ENCODE measurements around the gene FMO5.
"Not testable (repeated sequence)": the region's sequence is repeated elsewhere in the genome, so short reads cannot be mapped to it uniquely, and the experiment has no call there.

The FMO5 gene

GRCh38 chr1:147201786-147202185 lies 23.4 kb downstream of the FMO5 start:
- Histone ChIP-seq H3K9me3 (no peaks in the 10 kb centered on the region), H3K27ac (no peak overlapping the region), H3K36me3 (no peaks in the 10 kb centered on the region), H3K4me3 (ENCODE audit: low read depth in 1 of 2, low read length in 1 of 2) (no peak overlapping the region), H3K4me1 (ENCODE audit: control insufficient read depth in 1 of 2, insufficient read depth in 1 of 2, low read depth in 1 of 2, low read length in 1 of 2) (peaks cover 0 to 11% of the 10 kb centered on the region in 2 experiments), H3K27me3 (no peaks in the 10 kb centered on the region)
- TF ChIP-seq, protein P1, sequence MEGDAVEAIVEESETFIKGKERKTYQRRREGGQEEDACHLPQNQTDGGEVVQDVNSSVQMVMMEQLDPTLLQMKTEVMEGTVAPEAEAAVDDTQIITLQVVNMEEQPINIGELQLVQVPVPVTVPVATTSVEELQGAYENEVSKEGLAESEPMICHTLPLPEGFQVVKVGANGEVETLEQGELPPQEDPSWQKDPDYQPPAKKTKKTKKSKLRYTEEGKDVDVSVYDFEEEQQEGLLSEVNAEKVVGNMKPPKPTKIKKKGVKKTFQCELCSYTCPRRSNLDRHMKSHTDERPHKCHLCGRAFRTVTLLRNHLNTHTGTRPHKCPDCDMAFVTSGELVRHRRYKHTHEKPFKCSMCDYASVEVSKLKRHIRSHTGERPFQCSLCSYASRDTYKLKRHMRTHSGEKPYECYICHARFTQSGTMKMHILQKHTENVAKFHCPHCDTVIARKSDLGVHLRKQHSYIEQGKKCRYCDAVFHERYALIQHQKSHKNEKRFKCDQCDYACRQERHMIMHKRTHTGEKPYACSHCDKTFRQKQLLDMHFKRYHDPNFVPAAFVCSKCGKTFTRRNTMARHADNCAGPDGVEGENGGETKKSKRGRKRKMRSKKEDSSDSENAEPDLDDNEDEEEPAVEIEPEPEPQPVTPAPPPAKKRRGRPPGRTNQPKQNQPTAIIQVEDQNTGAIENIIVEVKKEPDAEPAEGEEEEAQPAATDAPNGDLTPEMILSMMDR (IDR thresholded peaks at IDR 0.05), result no peak

GRCh38 chr1:147201276-147201675 lies 23.9 kb downstream of the FMO5 start:
- Histone ChIP-seq H3K36me3 (no peaks in the 10 kb centered on the region), H3K4me3 (ENCODE audit: low read depth in 1 of 2, low read length in 1 of 2) (no peak overlapping the region), H3K27ac (no peak overlapping the region), H3K9me3 (no peaks in the 10 kb centered on the region), H3K27me3 (no peaks in the 10 kb centered on the region), H3K4me1 (ENCODE audit: control insufficient read depth in 1 of 2, insufficient read depth in 1 of 2, low read depth in 1 of 2, low read length in 1 of 2) (peaks cover 0 to 11% of the 10 kb centered on the region in 2 experiments)
- TF ChIP-seq, protein P1 (IDR thresholded peaks at IDR 0.05), result no peak

DNA sequence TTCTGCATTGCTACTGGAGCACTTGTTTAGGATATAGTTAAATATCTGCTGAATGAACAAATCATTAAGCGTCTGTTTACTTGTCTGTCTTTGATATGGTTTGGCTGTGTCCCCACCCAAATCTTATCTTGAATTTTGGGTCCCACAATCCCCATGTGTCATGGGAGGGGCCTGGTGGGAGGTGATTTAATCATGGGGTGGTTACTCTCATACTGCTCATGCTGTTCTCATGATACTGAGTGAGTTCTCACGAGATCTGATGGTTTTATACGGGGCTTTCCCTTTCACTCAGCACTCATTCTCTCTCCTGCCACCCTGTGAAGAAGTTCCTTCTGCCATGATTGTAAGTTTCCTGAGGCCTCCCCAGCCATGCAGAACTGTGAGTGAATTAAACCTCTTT lies 27.8 kb downstream of the FMO5 start:
- H3K36me3 ChIP-seq; H3K27ac ChIP-seq; H3K9me3 ChIP-seq; H3K4me3 ChIP-seq (ENCODE audit: low read depth in 1 of 2, low read length in 1 of 2); H3K27me3 ChIP-seq; H3K4me1 ChIP-seq (ENCODE audit: control insufficient read depth in 1 of 2, insufficient read depth in 1 of 2, low read depth in 1 of 2, low read length in 1 of 2): not testable (repeated sequence)

DNA sequence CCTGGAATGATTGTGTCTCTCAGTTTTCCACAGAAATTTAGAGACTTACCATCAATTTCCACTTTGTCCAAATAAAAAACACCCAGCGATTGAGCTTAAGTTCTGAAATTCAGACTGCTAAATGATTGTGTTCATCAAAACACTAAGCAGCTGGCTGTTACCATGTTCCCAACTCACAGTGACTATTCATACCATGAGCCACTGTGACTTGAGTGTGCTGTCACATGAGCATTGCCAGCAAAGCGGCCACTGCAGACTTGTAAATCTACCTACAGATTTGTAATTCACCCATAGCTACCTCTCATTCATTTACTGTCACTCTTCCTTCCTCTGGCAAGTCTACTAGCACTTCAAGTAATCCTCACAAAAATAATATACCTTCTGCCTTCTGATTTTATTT lies 35.6 kb downstream of the FMO5 start:
- H3K36me3 ChIP-seq, result no peaks in the 10 kb centered on the region
- H3K27ac ChIP-seq, result no peak overlapping the region
- H3K4me1 ChIP-seq (ENCODE audit: control insufficient read depth in 1 of 2, insufficient read depth in 1 of 2, low read depth in 1 of 2, low read length in 1 of 2), result no peaks in the 10 kb centered on the region
- H3K4me3 ChIP-seq (ENCODE audit: low read depth in 1 of 2, low read length in 1 of 2), result no peak overlapping the region
- H3K27me3 ChIP-seq, result no peaks in the 10 kb centered on the region
- no peaks in the 10 kb centered on the region for H3K9me3 ChIP-seq
- TF ChIP-seq, protein P1 (IDR thresholded peaks at IDR 0.05), result no peak

GRCh38 chr1:147185432-147185831 lies 39.7 kb downstream of the FMO5 start:
- Histone ChIP-seq H3K4me3 (ENCODE audit: low read depth in 1 of 2, low read length in 1 of 2) (no peak overlapping the region), H3K4me1 (ENCODE audit: control insufficient read depth in 1 of 2, insufficient read depth in 1 of 2, low read depth in 1 of 2, low read length in 1 of 2) (no peaks in the 10 kb centered on the region), H3K36me3 (no peaks in the 10 kb centered on the region), H3K27me3 (no peaks in the 10 kb centered on the region), H3K9me3 (no peaks in the 10 kb centered on the region), H3K27ac (no peak overlapping the region)
- TF ChIP-seq, protein P1 (IDR thresholded peaks at IDR 0.05), result no peak

DNA sequence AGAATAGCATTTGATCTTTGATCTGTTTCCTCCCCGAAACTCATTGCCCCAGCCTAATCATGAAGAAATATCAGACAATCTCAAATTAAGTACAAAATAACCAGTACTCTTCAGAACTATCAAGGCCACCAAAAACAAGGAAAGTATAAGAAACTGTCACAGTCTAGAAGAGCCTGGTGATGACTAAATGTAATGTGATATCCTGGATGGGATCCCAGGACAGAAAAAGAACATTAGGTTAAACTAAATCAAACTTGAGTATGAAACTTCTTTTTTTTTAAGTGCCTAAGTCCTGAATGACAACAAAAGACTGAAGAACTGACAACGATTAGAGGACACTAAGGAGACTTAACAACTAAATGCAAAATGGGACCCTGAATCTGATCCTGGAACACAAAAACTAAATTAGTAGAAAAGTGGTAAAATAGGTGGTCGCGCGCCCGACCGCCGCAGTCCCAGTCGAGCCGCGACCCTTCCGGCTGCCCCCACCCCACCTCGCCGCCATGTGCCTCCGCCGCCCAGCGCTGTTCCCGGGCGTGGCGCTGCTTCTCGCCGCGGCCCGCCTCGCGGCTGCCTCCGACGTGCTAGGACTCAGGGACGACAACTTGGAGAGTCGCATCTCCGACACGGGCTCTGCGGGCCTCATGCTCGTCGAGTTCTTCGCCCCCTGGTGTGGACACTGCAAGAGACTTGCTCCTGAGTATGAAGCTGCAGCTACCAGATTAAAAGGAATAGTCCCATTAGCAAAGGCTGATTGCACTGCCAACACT lies 47.3 kb downstream of the FMO5 start:
- Histone ChIP-seq H3K27me3 (peaks cover 21% of the 10 kb centered on the region), H3K4me3 (ENCODE audit: low read depth in 1 of 2, low read length in 1 of 2) (no peak overlapping the region), H3K36me3 (no peaks in the 10 kb centered on the region), H3K27ac (no peak overlapping the region), H3K9me3 (no peaks in the 10 kb centered on the region), H3K4me1 (ENCODE audit: control insufficient read depth in 1 of 2, insufficient read depth in 1 of 2, low read depth in 1 of 2, low read length in 1 of 2) (peaks cover 6 to 14% of the 10 kb centered on the region in 2 experiments)
- TF ChIP-seq, protein P1 (IDR thresholded peaks at IDR 0.05), result no peak

Data from neutrophil (primary cell).